A549 (cell line): ENCODE results near the gene NFKBIZ.

Experiments
- CTCF ChIP-seq: fragments of >200 bp; sonication (Bioruptor Twin); formaldehyde crosslinking; IDR thresholded peaks from 3 replicates; pipeline ENCODE4 v1.5.1; 2016
- E2F6 ChIP-seq: IDR thresholded peaks from 2 replicates; pipeline ENCODE4 v1.6.1; 2012; ENCODE audit warnings: low read depth, borderline replicate concordance
- EP300 ChIP-seq, 2 experiments: fragments of >200 bp; sonication (Bioruptor Twin); formaldehyde crosslinking; IDR thresholded peaks; 2 replicates in 1 of 2; 3 replicates in 1 of 2; pipeline ENCODE4 v1.6.1; 2016 to 2017
- POLR2A ChIP-seq: IDR thresholded peaks from 2 replicates; pipeline ENCODE4 v1.6.1; 2012; ENCODE audit warnings: mild to moderate bottlenecking, low read length
- REST ChIP-seq: fragments of 200-600 bp; sonication (generic); IDR thresholded peaks from 2 replicates; pipeline ENCODE4 v1.6.1; 2016; ENCODE audit warnings: antibody characterized with exemption, mild to moderate bottlenecking, moderate library complexity

DNA sequence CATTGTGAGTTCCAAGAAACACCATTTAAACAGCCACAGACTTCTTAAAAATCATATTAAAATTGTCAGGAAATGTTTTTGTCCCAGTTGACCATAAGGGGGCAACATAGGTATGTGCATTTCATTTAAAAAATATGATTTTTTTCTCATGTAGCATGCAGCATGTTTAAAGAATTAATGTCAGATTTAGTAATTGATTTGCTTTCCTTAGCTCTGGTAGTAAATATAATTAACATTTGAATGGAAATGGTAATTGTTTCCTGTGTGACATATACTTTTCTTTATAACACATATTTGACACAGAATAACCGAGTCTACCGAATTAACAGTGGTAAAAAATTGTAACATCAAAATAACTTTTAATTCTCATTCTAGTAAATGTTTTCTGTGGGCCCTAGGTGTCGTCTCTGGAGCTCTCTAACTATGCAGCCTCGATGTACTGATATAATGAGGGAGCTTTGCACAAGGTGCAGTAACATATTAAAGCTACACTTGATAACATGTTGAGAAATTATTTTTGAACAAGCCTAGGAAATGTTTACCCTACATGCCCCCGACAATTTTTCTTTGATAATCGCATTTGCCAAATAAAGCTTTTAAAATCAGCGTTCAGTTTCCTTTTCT, 35.4 kb upstream of the NFKBIZ start:
- TF ChIP-seq E2F6 (no peak), POLR2A (no peak), REST (no peak), CTCF (peak; percentile 82), EP300 (IDR thresholded peaks at IDR 0.05) (no peak)
